HG02588 (cell line): Measurements from ENCODE around the gene PNRC2.
"Not testable (repeated sequence)": the region's sequence is repeated elsewhere in the genome, so short reads cannot be mapped to it uniquely, and the experiment has no call there.

Experiments
- ATAC-seq: cut with Tn5 transposase; IDR thresholded peaks from one replicate; pipeline ENCODE4 v1.9.1; 2021; ENCODE audit warnings: mild to moderate bottlenecking, moderate library complexity; ENCODE audit not compliant: unreplicated experiment

The PNRC2 gene

DNA sequence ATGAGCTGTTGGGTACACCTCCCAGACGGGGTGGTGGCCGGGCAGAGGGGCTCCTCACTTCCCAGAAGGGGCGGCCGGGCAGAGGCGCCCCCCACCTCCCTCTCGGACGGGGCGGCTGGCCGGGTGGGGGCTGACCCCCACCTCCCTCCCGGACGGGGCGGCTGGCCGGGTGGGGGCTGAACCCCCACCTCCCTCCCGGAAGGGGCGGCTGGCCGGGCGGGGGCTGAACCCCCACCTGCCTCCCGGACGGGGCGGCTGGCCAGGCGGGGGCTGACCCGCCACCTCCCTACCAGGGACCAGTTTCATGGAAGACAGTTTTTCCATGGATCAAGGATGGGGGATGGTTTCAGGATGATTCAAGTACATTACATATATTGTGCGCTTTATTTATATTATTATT, 27.4 kb downstream of the PNRC2 start:
- ATAC-seq = not testable (repeated sequence)

DNA sequence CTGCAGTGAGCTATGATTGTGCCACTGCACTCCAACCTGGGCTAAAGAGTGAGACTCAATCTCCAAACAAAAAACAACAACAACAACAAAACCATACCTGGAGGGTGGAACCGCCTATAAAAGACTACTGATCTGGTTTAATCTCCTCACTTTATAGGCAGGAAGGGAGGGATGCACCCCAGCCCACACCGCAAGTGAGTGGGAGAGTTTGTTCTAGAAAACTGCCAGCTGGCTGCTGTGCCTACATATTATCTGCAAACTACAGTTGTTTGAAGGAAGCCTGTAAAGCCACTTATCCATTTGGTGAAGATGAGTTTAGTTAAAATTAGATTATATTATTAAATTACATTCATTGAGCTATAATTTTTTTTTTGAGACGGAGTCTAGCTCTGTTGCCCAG, 29.6 kb downstream of the PNRC2 start:
- ATAC-seq = no peak

GRCh38 chr1:23992011-23992410, 32.4 kb downstream of the PNRC2 start:
- not testable (repeated sequence) for ATAC-seq

- ATAC-seq = no peak
These were observed 35.8 kb downstream of the PNRC2 start for GRCh38 chr1:23995431-23995837.

DNA sequence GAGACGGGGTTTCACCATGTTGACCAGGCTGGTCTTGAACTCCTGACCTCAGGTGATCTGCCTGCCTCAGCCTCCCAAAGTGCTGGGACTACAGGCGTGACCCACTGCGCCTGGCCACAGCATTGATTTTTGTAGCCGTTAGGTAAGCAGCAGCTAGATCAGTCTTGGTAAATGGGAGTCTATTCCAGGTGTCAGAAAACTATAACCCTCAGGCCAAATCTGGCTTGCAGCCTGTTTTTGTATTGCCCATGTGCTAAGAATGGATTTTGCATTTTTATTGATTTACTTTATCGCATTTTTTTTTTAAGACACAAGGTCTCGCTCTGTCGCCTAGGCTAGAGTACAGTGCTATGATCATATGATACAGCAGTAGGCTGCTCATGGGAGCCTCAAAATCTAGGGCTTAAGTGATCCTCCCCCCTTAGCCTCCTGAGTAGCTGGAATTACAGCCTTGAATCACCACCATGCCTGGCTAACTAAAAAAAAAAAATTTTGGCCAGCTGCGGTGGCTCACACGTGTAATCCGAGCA, 37.1 kb downstream of the PNRC2 start:
- ATAC-seq = no peak

DNA sequence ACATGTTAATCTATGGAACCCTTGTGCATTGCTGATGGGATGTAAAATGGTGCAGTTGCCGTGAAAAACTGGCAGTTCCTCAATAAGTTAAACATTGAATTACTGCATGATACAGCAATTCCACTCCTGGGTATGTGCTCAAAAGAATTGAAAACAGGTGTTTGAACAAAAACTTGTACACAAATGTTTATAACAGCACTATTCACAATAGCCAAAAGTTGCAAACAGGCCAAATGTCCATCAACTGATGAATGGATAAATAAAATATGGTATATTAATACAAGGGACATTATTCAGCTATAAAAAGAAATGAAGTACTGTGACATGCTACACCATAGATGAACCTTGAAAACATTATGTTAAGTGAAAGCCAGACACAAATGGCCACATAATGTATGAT, 38.2 kb downstream of the PNRC2 start:
- ATAC-seq = no peak

DNA sequence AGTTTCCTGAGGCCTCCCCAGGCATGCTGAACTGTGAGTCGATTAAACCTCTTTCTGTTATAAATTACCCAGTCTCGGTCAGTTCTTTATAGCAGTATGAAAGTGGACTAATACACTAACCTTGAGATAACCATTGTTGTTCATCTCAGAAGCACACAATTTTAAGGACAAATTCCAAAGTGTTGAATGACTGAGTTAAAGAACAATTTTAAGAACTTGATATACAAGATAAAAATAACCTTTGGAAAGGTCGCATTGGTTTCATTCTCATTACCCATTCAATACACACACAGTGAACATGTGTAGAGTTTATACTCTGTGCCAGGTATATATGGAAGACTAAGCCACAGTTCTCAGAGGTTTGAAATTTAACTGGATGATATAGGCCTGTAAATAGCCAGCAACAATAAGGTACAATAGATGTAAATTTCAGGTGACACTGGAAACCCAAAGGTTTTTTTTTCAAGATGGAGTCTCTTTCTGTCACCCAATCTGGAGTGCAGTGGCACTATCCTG, 39.6 kb downstream of the PNRC2 start:
- no peak for ATAC-seq

- no peak for ATAC-seq
These were observed 43.1 kb downstream of the PNRC2 start for GRCh38 chr1:24002695-24003094.

DNA sequence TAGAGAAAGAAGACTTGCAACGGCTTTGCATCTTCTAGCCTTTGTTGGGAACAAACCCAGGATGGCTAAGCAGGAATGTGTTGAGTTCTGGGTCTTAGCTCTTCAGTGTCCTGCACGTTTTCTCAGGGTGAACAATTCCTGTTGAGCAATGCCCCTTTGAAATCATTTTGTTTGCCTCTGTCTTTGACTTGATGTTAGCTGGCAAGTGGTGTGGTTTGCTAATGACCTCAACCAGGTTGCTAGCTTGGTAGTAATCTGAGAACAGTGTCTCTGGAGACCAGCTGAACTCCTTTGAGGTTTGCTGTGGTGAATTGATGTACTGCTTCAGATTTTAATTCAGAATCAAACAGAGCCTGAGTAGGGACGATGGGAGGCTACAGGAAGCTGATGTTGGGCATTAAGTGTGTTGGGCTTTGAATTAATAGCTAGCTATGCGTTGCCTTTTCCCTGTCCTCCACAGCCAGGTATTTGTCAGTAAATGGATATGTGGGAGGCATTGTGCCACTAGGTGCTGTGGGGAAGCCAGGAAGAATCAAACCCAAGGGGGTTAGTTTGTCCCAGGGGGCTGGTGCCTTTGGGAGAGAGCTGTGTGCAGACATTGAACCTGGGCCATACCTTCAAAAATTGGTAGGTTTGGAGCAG, 43.8 kb downstream of the PNRC2 start:
- no peak for ATAC-seq

DNA sequence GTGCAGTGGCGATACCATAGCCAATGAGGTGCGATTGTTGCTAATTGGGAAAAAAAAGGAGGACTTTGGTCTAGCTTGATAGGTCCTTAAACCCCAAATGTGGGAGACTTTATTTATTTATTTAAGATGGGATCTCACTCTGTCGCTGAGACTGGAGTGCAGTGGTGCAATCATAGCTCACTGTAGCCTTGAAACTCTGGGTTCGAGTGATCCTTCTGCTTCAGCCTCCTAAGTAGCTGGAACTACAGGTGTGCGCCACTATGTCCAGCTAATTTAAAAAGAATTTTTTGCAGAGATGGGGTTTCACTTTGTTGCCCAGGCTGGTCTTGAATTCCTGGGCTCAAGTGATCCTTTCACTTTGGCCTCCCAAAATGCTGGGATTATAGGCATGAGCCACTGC, 44.5 kb downstream of the PNRC2 start:
- ATAC-seq = no peak

DNA sequence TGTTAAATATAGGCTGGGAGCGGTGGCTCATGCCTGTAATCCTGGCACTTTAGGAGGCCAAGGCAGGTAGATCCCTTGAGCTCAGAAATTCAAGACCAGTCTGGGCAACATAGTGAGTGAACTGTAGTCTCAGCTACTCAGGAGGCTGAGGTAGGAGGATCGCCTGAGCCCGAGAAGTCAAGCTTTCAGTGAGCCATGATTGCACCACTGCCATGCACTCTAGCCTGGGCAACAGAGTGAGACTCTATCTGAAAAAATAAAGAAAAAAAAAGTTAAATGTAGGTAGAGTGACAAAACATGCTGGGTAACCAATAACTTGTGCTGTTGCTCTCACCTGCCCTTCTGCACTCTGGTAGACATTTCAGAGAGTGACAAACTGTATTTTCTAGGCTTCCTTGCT, 45.5 kb downstream of the PNRC2 start:
- no peak for ATAC-seq

DNA sequence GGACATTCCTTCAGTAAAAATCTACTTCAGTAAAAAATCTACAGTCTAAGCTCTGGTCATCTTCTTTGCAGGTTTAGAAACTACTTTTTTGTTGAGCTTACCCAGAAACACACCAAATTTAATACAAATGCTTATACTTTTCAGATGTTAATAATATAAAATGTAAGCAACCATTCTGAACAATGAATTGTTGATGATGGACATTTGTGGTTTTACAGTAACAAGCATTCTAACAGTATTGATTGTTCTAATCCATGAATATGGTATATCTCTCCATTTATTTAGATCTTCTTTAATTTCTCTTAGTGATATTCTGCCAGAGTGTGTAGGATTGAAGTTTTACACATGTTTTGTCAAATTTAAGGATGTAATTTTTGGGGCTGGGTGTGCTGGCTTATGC, 47.5 kb downstream of the PNRC2 start:
- ATAC-seq = no peak

DNA sequence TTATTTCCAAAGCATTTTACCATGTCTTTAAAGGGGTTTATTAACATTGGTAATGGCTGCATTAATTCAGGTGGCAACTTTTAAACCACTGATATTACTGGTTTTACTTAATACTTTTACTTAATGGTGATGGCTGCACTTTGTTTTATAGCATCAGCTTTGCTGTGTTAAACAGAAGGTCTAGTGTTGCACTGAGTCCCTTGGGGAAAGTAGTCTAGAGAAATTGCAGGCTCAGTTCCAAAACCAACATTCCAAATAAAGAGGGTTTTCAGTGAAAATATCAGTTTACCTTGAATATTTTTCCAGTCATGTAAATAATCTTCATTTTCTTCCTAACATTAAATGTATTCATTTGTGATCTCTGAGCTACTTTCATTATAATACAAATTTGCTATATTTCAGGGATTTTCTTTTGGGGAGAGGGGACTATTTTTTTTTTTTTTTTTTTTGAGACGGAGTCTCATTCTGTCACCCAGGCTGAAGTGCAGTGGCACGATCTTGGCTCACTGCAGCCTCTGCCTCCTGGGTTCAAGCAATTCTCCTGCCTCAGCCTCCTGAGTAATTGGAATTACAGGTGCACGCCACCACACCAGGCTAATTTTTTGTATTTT, 49.1 kb downstream of the PNRC2 start:
- not testable (repeated sequence) for ATAC-seq

GRCh38 chr1:24009406-24009805, 49.8 kb downstream of the PNRC2 start:
- ATAC-seq = no peak

- no peak for ATAC-seq
These were observed 51.0 kb downstream of the PNRC2 start for GRCh38 chr1:24010650-24011049.

DNA sequence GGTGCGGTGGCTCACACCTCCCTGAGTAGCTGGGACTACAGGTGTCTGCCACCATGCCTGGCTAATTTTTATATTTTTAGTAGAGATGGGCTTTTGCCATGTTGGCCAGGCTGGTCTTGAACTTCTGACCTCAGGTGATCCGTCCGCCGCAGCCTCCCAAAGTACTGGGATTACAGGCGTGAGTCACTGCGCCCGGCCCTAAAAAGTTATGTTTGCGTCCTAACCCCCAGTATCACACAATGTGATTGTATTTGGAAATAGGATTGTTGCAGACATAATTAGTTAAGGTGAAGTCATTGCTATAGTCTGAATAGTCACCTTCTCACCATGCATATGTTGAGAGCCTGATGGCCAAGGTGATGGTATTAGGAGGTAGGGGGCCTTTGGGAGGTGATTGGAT, 53.2 kb downstream of the PNRC2 start:
- ATAC-seq = not testable (repeated sequence)
